GF-D8 (cell line): Measurements from ENCODE around the gene MFNG.

Experiments used
- DNase-seq: peaks from one replicate; lab custom pipeline; 2025; lab: John Stamatoyannopoulos, UW

MFNG gene

DNA sequence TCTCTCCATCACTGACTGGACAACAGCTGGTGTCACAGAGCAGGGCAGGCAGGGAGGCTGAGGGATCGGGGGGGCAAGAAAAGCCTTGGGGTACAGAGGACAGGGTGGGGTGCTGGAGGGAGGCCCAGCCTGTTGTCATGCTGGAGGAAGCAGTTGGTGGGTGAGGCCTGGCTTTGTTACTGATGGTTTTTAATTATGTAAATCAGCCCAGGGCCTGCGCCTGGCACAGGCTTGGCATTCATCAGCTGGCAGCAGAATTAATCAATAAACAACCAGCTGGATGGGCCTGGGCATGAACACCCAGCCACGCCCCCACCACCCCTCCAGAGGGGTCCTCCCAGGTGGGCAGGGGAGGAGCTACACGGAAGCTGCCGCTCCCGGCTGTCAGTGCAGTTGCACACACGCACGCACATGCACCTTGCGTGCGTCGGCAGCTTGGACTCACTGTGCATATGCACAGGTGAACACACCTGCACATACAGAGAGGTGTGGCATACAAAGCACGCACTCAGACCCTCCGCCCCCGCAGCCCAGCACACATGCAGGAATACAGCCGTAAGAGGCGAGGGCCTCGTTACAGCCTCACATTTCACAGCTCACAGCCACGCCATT lies 37.6 kb downstream of the MFNG start:
- no peak for DNase-seq

DNA sequence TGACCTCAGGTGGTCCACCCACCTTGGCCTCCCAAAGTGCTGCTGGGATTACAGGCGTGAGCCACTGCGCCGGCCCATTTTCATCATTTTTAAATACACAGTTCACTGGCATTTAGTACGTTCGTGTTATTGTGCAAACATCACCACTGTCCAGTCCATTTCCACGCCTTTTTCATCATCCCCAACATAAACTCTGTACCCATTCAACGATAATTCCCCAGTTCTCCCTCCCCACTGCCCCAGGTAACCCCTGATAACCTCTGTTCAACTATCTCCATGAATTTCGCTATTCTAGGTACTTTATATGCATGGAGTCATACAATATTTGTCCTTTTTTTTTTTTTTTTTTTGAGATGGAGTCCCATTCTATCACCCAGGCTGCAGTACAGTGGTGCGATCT lies 40.7 kb downstream of the MFNG start:
- no peak for DNase-seq

DNA sequence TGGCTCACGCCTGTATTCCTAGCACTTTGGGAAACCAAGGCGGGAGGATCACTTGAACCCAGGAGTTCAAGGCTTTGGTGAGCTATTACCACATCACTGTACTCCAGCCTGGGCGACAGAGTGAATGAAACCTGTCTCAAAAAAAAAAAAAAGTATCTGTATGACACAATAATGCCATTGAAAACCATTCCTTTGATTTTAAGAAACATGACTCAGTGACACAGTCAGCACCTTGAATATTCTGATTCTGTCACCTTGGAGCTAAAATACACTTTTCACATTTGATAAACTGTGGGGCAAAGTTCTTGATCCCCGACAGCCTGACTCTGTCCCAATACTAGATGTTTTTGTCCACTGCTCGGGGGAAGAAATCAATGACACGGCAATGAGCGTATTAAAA lies 42.2 kb downstream of the MFNG start:
- no peak for DNase-seq

DNA sequence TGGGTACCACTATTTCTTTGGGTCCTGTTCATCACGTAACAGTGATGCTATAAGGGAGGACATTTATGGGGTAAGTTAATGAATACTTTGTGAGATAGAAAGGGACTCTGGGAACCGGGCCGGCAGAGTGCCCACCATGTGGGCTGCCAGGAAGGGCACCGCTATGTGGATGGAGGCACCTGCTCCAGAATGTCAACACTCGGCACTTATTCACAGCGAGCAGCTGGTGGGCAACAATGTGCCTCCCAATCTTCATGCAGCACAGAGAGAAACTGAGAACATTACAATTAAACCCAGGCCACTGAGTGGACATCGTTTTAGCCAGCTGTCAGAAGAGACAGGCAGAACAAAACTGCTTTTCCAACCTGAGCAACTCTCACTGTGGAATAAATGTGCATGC lies 43.1 kb downstream of the MFNG start:
- no peak for DNase-seq

DNA sequence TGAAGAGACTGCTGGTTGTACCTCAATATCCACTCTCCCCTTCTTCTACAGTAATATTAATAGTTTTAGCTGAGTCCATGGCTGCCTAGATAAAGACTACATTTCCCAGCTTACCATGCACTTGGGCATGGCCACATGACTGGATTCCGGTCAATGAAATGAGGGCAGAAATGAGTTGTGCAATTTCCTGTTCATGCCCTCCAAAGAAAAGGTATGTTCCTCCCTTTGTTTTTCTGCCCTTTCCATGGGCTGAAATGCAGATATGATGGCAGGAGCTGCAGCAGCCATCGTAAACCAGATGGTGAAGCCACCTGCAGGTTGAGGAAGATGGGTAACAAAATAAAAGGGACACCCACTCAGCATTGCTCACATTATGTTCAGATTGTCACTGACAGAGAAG lies 43.6 kb downstream of the MFNG start:
- DNase-seq: no peak

DNA sequence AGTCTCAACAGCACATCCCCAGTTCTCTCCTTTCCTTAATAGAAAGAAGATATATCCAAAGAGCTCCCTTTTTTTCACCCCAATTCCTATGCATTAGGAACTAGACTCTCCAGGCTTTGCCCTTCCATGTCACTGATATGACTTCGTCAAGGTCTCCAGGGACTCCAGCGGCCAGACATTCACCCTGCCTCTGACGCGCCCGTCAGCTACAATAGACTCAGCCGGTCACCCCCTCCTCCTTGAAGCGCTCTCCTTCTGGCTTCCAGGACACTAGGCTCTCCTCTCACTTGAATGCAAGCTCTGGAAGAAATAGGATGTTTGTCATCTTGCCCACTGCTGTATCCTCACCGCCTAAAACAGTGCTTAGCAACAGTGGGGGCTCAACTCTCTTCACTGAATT lies 44.0 kb downstream of the MFNG start:
- DNase-seq: no peak

DNA sequence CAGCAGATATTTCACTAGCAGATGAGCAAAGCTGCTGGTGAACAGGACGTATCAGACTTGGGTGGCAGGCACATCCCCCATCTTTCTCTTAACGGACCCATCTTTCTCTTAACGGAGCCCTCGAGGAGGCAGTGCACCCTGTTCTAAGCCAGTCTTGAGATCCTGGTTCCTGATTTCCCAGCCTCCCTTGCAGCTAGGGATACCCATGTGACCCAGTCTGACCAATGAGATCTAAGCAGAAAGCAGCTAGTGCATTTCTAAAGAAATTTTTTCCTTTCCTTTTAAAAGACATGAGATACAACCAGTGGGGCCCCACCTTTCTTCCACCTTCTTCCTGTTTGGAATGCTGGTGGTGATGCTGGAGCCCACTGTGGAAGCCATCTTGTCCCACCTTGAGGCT lies 45.3 kb downstream of the MFNG start:
- no peak for DNase-seq

DNA sequence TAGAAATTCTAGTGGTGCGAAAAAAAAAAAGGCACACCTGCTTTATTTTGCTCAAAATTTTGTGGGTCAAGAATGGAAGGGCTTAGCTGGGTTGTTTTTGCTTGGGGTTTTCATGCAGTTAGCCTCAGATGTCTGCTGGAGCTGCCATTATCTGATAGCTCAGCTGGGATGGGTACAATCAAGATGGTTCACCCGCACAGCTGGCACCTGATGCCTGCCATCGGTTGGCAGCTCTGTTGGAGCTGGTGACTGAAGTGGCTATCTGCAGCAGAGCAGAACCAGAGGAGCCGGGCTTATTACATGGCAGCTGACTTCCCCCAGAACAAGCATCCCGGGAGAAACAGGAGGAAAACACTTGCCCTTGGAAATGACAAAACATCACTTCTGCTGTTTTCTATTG lies 46.8 kb downstream of the MFNG start:
- DNase-seq: no peak

DNA sequence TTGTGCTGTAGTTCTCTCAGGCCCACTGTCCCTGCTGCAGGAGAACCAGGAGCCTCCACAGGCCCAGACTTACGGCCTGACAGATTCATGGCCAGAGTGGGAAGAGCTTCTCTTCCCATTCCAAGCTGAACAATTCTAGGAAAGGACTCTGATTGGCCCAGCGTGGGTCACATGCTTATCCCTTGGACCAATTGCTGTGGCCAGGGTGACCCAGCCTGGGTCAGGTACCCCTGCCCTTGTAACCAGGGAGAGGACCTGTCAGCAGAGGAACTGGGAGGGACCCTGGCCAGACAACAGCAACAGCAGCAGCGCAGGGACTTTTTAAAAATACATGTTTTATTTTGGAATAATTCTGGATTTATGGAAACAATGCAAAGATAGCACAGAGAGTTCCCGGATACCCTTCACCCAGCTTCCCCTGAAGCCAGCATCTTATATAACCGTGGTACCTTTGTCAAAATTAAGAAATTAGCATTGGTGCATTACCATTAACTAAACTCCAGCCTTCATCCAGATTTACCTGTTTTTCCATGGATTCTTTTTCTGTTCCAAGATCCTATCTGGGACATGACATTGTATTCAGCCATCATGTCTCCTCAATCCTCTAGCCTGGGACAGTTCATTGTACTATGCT lies 50.1 kb downstream of the MFNG start:
- no peak for DNase-seq

DNA sequence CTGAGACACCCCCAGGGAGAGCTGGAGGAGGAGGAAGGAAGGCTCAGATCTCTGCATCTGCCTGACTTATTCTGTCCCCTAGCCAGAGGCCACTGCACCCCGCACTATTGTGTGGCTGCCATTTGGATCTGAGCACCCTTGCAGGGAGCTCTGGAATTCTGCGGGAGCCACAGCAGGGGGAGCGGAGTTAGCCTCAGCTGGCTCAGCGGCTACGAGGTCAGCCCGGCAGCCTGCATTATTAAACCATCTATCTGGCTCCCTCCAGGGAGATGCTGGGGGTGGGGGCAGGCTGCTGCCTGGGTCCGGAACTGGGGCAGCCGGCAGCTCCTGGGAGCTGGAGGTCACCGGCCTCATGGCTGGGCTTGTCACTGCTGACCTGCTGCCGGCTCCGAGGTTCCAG lies 52.4 kb downstream of the MFNG start:
- DNase-seq: no peak

DNA sequence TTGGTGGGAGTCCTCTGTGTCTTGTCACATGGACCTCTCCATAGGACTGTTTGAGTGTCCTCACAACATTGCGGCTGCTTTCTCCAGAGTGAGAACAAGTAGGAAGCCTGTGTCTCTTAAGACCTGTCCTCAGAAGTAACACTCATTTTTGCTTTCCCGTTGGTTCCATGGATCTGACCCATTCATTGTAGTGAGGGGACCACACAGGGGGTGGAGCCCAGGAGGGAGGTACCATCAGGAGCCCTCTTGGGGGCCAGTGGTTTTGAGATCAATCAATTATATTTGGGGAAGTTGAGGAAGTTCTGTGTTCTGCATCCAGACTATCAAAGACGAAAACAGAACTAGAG lies 53.5 kb downstream of the MFNG start:
- no peak for DNase-seq

DNA sequence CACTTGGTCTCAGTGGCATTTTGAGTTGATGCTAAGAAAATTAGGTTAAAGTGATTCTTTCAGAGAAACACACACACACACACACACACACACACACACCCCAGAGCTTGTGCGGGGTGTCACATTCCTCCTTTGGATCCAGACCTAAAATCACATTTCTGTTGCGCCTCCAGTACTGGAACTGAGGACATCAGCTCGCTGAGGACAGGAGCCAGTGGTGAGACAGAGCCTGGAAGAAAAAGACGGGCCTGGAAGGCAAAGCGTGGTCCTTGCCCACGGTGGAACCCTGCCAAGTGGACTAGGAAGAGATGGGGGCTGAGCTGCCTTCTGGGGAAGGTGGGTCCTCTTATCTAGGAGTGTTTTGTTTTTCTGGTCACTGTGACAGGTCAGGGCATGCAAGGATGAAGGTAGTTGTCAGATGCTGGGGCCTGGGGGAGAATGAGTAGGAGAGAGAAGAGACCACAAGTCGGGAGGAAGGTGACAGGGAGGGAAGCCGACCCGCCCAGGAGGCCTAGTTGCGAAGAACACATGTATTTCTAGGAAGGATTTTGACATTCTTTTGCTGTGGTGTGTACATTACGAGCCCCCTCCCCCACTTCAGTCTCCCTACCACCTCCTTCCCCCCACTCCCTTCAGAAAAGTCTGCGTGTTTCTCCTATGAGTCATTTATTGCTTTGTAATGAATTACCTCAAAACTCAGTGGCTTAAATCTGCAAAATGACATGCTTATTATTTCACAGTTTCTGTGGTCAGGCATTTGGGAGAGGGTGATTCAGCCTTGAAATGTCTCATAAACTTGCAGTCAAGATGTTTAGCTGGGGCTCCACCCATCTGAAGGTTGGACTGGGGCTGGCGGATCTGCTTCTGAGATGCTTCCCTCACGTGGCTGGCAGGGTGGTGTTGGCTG lies 54.1 kb downstream of the MFNG start:
- no peak for DNase-seq

DNA sequence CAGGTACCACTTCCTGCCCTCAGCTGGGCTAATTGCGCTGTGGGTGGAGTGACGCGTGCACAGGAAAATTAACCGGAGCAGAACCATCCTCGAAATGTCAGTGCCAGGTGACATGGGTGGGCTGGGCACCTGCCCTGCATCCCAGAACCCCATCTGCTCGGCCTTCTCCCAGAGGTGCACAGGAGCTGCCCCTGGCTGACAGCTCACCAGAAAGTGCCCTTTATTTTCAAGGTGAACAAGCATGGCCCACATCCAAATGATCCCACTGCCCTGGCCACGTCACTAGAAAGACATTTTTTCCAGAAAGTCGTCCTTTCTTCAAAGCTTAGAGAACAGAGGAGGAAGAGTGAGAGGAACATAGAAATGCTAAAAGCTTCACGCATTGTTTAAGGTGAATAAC lies 54.8 kb downstream of the MFNG start:
- DNase-seq: no peak

DNA sequence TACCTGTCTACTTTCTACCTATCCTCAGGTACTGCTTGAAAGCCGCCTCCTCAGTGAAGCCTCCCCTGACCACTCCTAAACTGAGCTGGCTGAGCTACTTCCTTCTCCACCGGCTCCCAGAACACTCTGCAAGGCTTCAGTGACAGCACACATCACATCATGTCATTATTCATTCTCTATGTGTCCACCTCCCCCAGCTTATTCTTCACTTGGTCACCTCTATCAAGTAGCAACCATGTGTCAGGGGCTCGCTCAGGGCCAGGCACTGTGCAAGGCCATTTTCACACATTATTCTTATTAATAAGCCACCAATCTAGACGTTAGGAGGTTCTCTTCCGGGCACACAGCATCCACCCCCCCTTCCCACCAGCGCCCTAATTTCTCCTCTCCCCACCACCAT lies 55.2 kb downstream of the MFNG start:
- no peak for DNase-seq

DNA sequence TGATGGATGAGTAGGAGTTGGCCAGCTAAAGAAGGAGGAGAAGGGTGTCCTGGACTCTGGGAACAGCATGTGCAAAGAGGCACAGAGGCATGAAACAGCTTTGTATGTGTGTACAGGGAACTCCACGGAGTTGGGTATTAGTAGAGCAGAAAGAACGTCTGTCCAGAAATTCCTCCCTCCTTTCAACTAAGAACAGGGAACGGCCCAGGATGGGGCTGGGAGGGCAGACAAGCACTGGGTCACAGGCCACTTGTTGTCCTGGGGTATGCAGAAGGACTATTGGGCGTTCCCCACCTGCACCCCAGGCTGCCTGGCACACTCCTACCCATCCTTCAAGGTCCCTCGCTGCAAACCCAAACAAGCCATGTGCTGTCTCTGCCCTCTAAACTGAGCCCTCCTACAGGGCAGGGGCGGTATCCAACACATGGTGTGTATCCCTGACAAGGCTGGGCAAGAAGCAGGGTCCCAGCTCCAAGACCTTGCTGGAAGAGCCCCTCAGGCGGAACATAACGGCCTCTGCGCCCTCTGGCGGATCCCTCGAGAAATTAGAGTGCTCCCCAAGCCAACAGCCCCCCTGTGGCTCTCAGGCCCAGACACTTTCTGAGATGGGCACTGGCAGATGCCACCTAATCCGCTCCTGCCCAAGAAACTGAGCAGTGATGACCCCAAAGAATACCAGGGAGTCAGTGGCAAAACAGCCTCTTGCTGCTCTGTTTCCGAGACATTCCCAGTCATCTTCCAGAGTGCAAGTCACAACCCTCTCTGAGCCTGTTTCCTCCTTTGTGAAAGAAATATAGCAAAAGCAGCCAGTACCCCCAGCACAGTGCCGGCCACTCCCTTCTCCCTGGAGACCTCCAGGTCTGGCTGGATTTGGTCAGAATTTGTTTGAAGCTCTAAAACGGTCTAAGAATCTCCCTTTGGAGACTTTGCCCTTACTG lies 57.3 kb downstream of the MFNG start:
- DNase-seq: no peak

DNA sequence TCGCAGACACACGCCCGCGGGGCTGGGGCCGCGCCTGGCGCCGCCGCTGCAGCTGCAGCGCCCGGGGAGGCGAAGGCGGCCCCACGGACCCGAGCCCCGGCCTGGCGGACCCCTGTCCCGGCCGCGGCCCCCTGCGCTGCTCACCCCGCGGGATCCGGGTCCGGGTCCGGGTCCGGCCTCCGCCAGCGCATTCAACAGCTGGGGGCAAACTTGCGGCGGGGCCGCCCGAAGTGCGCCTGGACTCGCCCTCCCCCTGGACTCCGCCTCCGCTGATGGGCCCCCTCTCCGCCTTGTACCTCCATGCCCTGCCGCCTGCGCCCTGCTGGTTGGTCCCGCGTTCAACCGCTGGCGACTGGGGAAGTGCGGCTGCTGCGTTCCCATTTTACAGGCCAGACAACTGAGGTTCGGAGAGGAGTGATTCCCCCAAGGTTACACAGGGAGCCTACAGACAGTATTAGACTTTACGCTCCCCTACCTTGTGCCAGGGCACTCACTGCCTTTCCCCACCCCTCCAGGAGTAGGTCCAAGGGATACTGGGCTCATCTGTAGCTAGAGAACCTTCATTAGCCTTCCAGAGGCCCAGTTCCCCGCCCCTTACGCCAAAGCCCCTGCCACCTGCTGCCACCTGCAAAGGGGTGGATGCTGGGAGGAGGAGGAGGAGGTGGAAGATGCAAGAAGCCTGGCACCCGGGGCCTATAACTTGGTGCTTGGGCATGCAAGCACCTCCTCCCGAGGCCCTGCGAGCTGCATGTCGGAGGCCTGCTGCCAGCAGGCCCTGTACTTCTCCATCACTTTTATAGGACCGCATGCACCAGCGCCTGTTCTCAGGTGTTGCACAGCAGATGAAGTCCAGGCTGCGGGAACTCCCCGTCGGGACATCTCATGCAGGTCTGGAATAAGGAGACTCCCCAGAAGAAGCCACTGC lies 58.2 kb downstream of the MFNG start:
- no peak for DNase-seq

DNA sequence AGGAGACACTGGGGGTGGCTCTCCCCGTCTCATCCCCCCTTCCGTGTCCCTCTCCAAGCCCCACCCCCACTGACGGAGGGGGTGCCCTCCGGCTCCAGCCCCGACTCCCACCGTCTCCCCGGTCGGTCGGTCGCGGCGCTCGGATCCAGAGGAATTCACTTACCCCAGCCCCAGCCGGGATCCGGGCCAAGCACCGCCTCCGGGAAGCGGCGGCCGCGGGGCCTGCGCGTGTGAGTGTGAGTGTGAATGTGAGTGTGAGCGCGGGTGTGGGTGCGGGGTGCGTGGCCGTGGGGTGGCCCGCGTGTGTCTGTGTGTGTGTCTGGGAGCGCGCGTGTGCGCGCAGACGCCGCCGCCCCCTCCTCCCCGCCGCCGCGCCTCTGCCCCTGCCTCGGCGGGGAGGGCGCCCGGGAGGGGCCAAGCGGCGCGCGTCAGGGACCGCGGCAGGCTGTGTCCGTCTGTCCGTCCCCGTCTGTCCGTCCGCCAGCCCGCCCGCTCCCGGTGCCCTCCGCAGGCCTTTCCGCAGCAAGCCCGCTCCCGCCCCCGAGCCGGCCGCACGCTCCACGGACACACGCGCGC lies 59.0 kb downstream of the MFNG start, which contains the start of gene ELFN2:
Gene ELFN2 (minus strand): TSS at position 345 of the 576 bp plus-strand sequence. CDS start 51,945 bp downstream, outside the sequence.
- DNase-seq: no peak

DNA sequence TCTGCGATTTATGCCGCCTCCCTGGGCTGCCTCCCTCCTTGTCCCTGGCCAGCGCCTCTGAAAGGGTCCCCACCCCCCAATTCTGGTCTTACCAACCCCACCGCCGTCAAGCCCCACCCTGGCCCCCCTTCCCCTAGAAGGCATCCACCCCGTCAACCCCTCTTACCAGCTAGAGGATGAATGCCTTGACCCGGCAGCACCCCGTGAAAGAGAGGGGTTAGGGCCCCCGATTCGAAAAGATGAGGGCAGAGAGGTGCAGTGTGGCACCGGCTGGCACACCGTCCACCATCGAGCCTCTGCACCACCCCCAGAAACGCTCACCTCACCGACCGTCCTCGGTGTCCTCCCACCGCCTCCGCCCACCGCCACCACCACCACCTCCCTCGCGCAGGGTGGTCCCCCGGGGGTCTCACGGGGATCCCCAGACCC lies 59.5 kb downstream of the MFNG start:
- no peak for DNase-seq

DNA sequence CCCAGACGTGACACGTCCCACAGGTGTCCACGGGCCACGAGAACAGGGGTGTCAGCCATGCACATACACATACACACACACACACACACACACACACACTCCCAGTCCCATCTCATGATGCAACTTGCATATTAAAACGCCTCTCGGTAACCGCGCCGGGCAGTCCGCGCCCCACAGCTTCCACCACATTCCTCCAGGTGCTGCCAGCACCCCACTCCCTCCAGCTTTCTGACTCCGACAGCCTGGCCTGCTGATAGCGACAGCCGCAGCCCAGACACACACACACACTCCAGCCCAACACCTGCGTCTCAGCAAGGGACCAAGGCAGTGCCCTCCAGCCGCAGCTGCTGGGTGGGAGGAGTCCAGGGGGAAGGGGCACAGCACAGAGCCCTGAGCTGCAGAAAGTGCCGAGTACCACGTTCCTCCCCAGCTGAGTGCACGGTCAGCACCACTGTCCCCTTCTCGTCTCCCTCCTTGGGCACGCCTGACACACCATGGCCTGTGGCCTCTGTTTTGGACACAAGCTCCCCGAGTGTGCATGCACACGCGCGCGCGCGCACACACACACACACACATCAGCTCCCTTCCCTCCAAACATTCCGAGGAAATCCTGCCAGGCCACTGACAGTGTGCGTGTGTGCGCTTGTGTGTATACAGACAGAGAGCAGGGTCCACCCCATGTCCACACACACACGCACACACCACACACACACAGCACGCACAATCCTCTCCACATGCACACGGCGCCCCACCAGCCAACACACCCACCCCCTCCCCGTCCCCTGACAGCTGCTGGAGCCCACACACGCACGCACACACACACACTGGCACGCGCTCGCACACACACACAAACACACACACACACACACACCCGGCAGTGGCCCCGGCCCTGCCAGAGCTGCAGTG lies 60.1 kb downstream of the MFNG start:
- no peak for DNase-seq

DNA sequence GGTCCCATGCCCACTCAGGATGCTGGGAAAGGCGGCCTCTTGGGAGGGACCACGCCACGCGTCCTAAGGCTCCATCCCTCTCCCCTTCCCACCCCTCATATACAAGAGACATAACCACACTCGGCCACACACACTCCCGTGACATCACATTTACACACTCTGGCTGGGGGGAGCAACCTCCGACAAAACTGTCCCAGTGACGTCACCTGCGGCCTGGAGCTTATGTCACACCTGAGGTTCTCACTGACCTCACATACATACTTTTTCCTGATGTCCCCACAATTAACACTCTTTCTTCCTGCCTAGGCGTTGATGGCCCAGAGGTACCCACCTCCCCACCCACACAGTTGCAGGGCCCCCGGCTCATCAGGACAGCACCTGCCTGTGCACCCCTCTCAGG lies 60.8 kb downstream of the MFNG start:
- DNase-seq: no peak
